GM12864 (cell line): Measurements from ENCODE around the gene CELF2.

Source experiments
- DNase-seq: peaks from one replicate; pipeline ENCODE4 v3.0.0-alpha.2; 2011; ENCODE audit warnings: low read depth
- H3K4me3 ChIP-seq: 2 replicates; pipeline ENCODE4 v1.5.1; 2011; ENCODE audit warnings: mild to moderate bottlenecking, low read depth, low read length, control low read depth
- TF ChIP-seq, protein P1 (sequence below): IDR thresholded peaks from 2 replicates; pipeline ENCODE4 v1.5.1; 2011; ENCODE audit warnings: low read depth, mild to moderate bottlenecking, moderate library complexity, low read length, control low read depth, inconsistent platforms; ENCODE audit errors: missing control alignments

Gene CELF2

DNA sequence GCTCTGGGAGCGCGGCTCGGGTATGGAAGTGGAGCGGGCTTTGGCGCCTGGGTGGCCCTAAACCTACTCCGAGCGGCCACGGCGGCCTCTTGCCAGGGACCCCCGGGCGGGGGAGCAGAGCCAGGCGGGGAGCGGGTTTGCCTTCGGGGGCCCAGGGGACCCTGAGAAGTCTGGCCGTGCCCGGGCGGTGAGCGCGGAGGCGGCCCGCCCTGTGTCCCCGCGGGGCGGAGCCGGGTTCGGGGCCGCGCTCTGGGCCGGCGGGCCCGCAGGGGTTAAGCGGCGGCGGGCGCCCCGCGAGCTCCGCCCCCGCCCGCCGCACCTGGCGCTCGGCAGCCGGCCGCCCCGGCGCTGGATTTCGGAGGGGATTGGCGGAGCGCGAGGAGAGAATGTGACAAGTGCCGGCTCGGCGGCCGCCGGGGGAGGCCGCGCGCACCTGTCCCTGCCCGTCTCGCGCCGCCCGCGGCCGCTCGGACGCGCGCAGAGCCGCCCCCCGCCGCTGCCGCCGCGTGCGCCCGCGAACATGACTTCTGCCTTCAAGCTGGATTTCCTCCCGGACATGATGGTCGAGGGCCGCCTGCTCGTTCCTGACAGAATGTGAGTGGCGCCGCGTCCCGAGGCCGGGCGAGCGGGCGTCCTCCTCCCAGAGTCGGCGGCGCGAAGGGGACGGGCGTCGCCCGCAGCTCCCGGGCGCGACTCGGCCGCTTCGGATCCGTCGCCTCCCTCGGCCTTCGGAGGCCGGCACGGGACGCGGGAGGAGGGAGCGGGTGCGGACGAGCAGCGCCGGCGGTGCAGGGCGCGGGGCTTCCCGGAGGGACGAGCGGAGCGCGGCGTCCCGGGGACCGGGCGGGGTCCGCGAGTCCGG is at the start of gene CELF2:
TSS of gene CELF2 (plus strand) at position 303 of the 862 bp plus-strand sequence. CDS start at position 521, 218 bp downstream.
- H3K4me3 ChIP-seq: peak within 1 kb of the TSS; percentile 67
- no peak for DNase-seq
- TF ChIP-seq, protein P1, sequence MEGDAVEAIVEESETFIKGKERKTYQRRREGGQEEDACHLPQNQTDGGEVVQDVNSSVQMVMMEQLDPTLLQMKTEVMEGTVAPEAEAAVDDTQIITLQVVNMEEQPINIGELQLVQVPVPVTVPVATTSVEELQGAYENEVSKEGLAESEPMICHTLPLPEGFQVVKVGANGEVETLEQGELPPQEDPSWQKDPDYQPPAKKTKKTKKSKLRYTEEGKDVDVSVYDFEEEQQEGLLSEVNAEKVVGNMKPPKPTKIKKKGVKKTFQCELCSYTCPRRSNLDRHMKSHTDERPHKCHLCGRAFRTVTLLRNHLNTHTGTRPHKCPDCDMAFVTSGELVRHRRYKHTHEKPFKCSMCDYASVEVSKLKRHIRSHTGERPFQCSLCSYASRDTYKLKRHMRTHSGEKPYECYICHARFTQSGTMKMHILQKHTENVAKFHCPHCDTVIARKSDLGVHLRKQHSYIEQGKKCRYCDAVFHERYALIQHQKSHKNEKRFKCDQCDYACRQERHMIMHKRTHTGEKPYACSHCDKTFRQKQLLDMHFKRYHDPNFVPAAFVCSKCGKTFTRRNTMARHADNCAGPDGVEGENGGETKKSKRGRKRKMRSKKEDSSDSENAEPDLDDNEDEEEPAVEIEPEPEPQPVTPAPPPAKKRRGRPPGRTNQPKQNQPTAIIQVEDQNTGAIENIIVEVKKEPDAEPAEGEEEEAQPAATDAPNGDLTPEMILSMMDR: no peak

DNA sequence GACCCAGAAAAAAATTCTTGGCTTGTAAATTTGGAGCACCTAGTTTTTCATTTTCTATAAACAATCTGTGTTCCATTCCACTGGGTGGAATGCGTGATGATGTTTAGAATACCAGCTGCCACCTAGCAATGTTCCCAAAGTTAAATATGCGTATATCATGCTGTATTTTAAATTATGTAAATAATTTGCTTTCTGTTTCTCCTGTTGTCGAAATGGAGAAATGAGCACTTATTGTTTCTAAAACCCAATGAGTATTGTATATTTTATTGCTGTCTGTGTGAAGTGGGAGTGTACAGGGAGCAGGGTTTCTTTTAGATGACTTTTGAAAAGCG is 49.4 kb upstream of the CELF2 start:
- no peak for DNase-seq
- H3K4me3 ChIP-seq: no peak overlapping the region
- TF ChIP-seq, protein P1: no peak

DNA sequence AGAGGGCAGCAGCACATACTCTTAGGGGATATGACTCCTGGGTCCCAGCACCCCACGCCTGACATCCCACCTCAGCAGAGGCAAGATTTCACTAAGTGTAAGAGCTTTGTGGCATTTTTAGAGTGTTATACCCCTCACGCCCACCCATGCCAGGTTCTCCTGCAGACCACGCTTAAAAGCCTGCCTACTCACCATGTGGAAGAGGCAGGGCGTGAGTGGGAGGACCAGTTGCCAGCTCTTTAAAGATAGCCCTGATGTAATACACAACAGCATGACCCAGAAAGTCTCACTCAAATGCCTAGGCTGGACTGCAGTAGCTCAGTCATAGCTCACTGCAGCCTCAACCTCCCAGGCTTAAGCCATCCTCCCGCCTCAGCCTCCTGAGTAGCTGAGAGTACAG is 44.4 kb upstream of the CELF2 start:
- TF ChIP-seq, protein P1: no peak
- no peak for DNase-seq
- H3K4me3 ChIP-seq: no peak overlapping the region

DNA sequence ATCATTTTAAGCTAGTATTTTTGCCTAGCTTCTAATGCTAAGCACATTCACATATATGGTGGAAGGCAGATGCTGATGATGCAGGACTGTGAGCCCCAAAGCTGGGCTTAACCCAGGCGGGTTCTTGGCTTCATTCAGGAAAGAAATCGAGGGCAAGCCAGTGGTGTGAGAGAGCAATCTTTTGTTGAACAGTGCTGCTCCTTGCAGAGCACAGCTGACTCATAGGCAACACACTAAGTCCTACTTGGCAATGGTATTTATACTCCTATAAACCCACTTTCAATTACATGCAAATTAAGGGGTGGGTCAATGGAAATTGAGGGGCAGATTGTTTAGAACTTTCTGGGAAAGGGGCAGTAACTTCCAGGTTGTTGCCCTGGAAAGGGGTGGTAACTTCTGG is 42.0 kb upstream of the CELF2 start:
- TF ChIP-seq, protein P1: no peak
- H3K4me3 ChIP-seq: no peak overlapping the region
- DNase-seq: no peak

DNA sequence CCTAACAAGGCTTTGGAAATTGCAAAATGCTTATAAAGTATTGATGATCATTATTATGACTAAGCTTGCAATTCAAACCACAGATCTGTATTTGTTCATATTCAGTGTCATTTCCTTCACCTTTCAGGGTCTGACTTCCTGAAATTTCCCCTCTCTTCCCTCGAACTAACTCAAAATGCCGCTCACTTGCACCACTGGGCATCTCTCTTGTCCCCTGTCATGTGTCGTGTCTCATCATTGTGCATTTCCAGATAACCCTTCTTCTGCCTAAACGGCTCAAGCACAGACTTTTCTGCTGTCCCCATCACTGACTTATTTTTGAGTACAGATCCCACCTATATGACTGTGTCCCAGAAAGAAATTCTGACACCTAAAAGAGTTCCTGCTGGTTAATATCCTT is 41.0 kb upstream of the CELF2 start:
- TF ChIP-seq, protein P1: no peak
- DNase-seq: no peak
- H3K4me3 ChIP-seq: no peak overlapping the region

DNA sequence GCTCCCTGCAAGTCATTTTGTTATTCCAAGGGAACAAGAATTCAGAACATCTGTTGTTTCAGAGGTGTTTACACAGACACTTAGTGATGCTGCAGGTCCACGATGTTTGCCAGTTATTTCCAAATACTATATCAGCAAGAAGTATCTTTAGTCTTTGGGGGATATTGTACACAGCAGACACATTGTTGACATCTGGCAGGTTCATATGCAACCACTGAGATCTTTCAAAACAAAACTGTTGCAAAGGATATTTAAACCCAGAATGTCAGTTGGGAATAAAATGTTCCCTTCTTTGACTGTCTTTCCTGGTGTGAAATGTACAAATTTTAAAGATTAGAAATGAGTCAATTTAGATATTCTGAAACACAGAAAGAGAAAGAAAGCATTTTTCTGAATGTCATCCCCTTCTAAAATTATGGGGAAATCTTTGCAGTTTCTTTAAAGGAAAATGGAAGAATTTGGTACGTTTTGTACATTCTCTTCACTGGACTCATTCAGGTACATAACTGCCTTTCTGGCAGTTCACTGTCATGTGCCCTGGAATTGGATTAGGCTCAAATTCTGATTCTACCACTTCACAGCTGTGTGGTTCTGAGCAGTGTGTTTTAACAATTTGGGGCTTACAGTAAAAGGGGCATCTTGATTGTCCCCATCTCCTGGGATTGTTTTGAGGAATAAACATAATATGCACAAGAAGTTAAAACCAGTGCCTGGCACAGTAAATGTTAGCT is 40.3 kb upstream of the CELF2 start:
- DNase-seq: no peak
- H3K4me3 ChIP-seq: no peak overlapping the region
- TF ChIP-seq, protein P1: no peak

DNA sequence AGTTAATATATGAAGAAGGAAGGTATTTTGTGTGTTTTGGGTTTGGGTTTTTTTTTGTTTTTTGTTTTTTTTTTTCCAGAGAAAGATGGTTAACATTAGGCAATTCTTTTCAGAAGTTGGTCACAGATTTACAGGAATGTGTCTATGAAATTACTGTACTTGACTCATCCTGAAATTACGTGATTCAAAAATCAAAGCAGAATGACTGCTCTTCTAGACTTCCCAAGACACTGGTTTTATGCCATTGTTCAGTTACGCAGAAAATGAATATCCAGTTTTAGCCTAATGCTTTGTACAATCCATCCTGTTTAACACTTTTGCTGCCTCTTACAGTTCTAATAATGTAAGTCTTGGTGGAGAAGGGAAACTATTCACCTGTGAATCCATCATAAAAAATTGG is 39.7 kb upstream of the CELF2 start:
- TF ChIP-seq, protein P1: no peak
- H3K4me3 ChIP-seq: no peak overlapping the region
- DNase-seq: no peak
